Measurements from ENCODE around the gene GPR119.
"Not testable (repeated sequence)": the region's sequence is repeated elsewhere in the genome, so short reads cannot be mapped to it uniquely, and the experiment has no call there.

The GPR119 gene

DNA sequence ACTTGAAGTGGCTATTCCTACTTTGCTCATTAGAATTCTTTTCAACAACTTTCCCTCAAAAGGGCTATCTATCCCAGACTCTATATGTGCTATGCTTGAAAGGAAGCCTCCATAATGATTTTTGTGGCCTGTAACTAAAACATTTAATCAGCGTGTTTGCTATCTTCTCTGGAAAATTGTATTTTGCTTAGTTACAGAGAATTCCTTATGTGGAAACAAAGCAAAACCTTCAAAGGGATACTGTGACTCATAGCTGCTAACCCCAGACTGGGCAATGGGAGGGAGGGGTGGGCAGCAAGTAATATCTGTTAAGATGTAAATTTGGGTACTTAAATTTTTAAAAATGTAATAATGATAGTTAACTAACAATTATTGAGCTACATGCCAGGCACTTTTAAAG lies 42.1 kb downstream of the GPR119 start:
- H3K4me3 ChIP-seq (ENCODE audit: low read length): no peak overlapping the region
- DNase-seq (ENCODE audit: low read depth, low spot score): no peak

- peak overlapping the region; percentile 64 for H3K4me3 ChIP-seq (ENCODE audit: low read length)
- DNase-seq (ENCODE audit: low read depth, low spot score): no peak
Measured at GRCh38 chrX:130340271-130340670, 45.2 kb downstream of the GPR119 start.

- DNase-seq (ENCODE audit: low read depth, low spot score): peak; percentile 75
- H3K4me3 ChIP-seq (ENCODE audit: low read length): peak within 1 kb of the TSS; percentile 64
Measured at GRCh38 chrX:130339408-130340222, 45.9 kb downstream of the GPR119 start, which contains the start of gene SLC25A14. Gene SLC25A14 (plus strand): TSS chrX:130339919. CDS start chrX:130340279, 360 bp downstream.

GRCh38 chrX:130338869-130339268 lies 46.6 kb downstream of the GPR119 start:
- H3K4me3 ChIP-seq (ENCODE audit: low read length); DNase-seq (ENCODE audit: low read depth, low spot score): not testable (repeated sequence)

GRCh38 chrX:130336531-130336930 lies 48.9 kb downstream of the GPR119 start:
- DNase-seq (ENCODE audit: low read depth, low spot score): no peak
- H3K4me3 ChIP-seq (ENCODE audit: low read length): no peak overlapping the region

Data from Jurkat, Clone E6-1 (cell line).